SK-N-SH (cell line): Measurements from ENCODE around the gene FXR1. TPM values are rescaled to one million over a fixed set of nuclear protein-coding genes. Genes with fewer than 3 reads are reported as not detected.

Source experiments
- CTCF ChIA-PET: fragments of 300-600, 350-600 bp; formaldehyde crosslinking; extraction: SDS; loops from one replicate; lab custom pipeline; 2021; lab: Yijun Ruan, JAX
- POLR2A ChIA-PET: fragments of 350-600 bp; sonication (Branson Sonifier 250); formaldehyde crosslinking; extraction: SDS; loops from one replicate; lab custom pipeline; 2020; ENCODE audit warnings: antibody characterized with exemption, inconsistent platforms; lab: Yijun Ruan, JAX
- DNase-seq: peaks from one replicate; pipeline ENCODE4 v3.0.0; 2012
- H2AFZ ChIP-seq: fragments of 200-600 bp; sonication (generic); 2 replicates; pipeline ENCODE4 v1.8.1; 2016; ENCODE audit warnings: antibody characterized with exemption, mild to moderate bottlenecking, low read depth
- H3F3A ChIP-seq: fragments of 200-600 bp; sonication (generic); replicated peaks from 2 replicates; pipeline ENCODE3; 2016; ENCODE audit warnings: antibody characterized with exemption, mild to moderate bottlenecking; ENCODE audit not compliant: insufficient read depth
- H3K27ac ChIP-seq, 2 experiments: fragments of 200-500 bp in 1 of 2; fragments of 200-600 bp in 1 of 2; sonication (Bioruptor generic) in 1 of 2; sonication (generic), shearing (Covaris generic) in 1 of 2; 2 replicates each; pipeline versions ENCODE4 v1.5.1 to v1.6.1; 2014 to 2016; ENCODE audit warnings: low read depth in 2 of 2, inconsistent platforms in 1 of 2, low read length in 1 of 2, mild to moderate bottlenecking in 1 of 2, mixed read lengths in 1 of 2
- H3K27me3 ChIP-seq: fragments of 200-600 bp; sonication (generic), shearing (Covaris generic); 2 replicates; pipeline ENCODE4 v1.6.1; 2016; ENCODE audit warnings: mixed run types; ENCODE audit not compliant: insufficient read depth
- H3K36me3 ChIP-seq, 2 experiments: fragments of 200-500 bp in 1 of 2; fragments of 200-600 bp in 1 of 2; sonication (Bioruptor generic) in 1 of 2; sonication (generic) in 1 of 2; replicated peaks in 1 of 2; 2 replicates each; pipeline versions ENCODE3 to v1.5.1; 2014 to 2016; ENCODE audit warnings: low read length in 1 of 2, mild to moderate bottlenecking in 1 of 2; ENCODE audit not compliant: insufficient read depth in 2 of 2, control insufficient read depth in 1 of 2
- H3K4me1 ChIP-seq, 2 experiments: fragments of 200-500 bp in 1 of 2; fragments of 200-600 bp in 1 of 2; sonication (Bioruptor generic) in 1 of 2; sonication (generic), shearing (Covaris generic) in 1 of 2; 2 replicates each; pipeline versions ENCODE4 v1.5.1 to v1.6.1; 2014 to 2016; ENCODE audit warnings: low read depth in 1 of 2, low read length in 1 of 2, mixed run types in 1 of 2; ENCODE audit not compliant: insufficient read depth in 2 of 2, control insufficient read depth in 1 of 2
- H3K4me2 ChIP-seq: fragments of 200-600 bp; sonication (generic), shearing (Covaris generic); 2 replicates; pipeline ENCODE4 v1.6.1; 2017; ENCODE audit warnings: mixed run types
- H3K4me3 ChIP-seq, 2 experiments: fragments of 200-500 bp in 1 of 2; fragments of 200-600 bp in 1 of 2; sonication (Bioruptor generic) in 1 of 2; sonication (generic), shearing (Covaris generic) in 1 of 2; 2 replicates each; pipeline versions ENCODE4 v1.5.1 to v1.8.1; 2014 to 2016; ENCODE audit warnings: low read depth in 2 of 2, inconsistent platforms in 1 of 2, low read length in 1 of 2, mild to moderate bottlenecking in 1 of 2, mixed read lengths in 1 of 2, moderate library complexity in 1 of 2
- H3K79me2 ChIP-seq: fragments of 200-600 bp; sonication (generic); 2 replicates; pipeline ENCODE4 v1.8.1; 2017; ENCODE audit warnings: mild to moderate bottlenecking; ENCODE audit not compliant: insufficient read depth
- H3K9ac ChIP-seq: fragments of 200-600 bp; sonication (generic); 2 replicates; pipeline ENCODE4 v1.6.1; 2017; ENCODE audit warnings: mixed run types
- H3K9me2 ChIP-seq: fragments of 200-600 bp; sonication (generic); 2 replicates; pipeline ENCODE4 v1.6.1; 2017; ENCODE audit warnings: mixed run types
- H3K9me3 ChIP-seq: fragments of 200-600 bp; sonication (generic); 2 replicates; pipeline ENCODE4 v1.6.1; 2017; ENCODE audit warnings: mixed run types, mild to moderate bottlenecking, moderate library complexity
- H4K20me1 ChIP-seq: fragments of 200-600 bp; sonication (generic); 2 replicates; pipeline ENCODE4 v1.6.1; 2017; ENCODE audit warnings: mild to moderate bottlenecking, mixed run types; ENCODE audit not compliant: insufficient read depth
- EP300 ChIP-seq, 2 experiments: IDR thresholded peaks; 2 replicates each; pipeline versions ENCODE4 v1.4.0 to v1.6.1; 2012; ENCODE audit warnings: borderline replicate concordance in 1 of 2, low read depth in 1 of 2, low read length in 1 of 2
- FOSL2 ChIP-seq: IDR thresholded peaks from 2 replicates; pipeline ENCODE4 v1.4.0; 2012; ENCODE audit warnings: low read depth, mild to moderate bottlenecking, moderate library complexity, borderline replicate concordance
- FOXM1 ChIP-seq: IDR thresholded peaks from 2 replicates; pipeline ENCODE4 v1.4.0; 2012; ENCODE audit warnings: low read depth, mild to moderate bottlenecking
- GABPA ChIP-seq: IDR thresholded peaks from 2 replicates; pipeline ENCODE4 v1.4.0; 2012; ENCODE audit warnings: low read depth, mild to moderate bottlenecking
- GATA2 ChIP-seq: sonication (generic); formaldehyde crosslinking; IDR thresholded peaks from 2 replicates; pipeline ENCODE4 v1.5.0; 2020; ENCODE audit warnings: mild to moderate bottlenecking, missing genetic modification reagents
- MEF2A ChIP-seq: IDR thresholded peaks from 2 replicates; pipeline ENCODE4 v1.4.0; 2012; ENCODE audit warnings: low read depth, borderline replicate concordance
- NRF1 ChIP-seq: IDR thresholded peaks from 2 replicates; pipeline ENCODE4 v1.6.1; 2012; ENCODE audit warnings: low read depth, mild to moderate bottlenecking, low read length
- RCOR1 ChIP-seq: fragments of 150-350 bp; IDR thresholded peaks from 2 replicates; pipeline ENCODE4 v1.6.1; 2017; ENCODE audit warnings: antibody characterized with exemption, low read length
- RFX5 ChIP-seq: IDR thresholded peaks from 2 replicates; pipeline ENCODE4 v1.6.1; 2012; ENCODE audit warnings: mild to moderate bottlenecking, improper control_type of control experiment, low read length
- RXRA ChIP-seq: IDR thresholded peaks from 2 replicates; pipeline ENCODE4 v1.4.0; 2012; ENCODE audit warnings: low read depth, mild to moderate bottlenecking, borderline replicate concordance
- SIN3A ChIP-seq: IDR thresholded peaks from 2 replicates; pipeline ENCODE4 v1.6.1; 2012; ENCODE audit warnings: low read depth, mild to moderate bottlenecking, low read length, moderate library complexity, borderline replicate concordance
- SMC3 ChIP-seq: IDR thresholded peaks from 2 replicates; pipeline ENCODE4 v1.6.1; 2012; ENCODE audit warnings: low read depth, low read length, improper control_type of control experiment
- TAF1 ChIP-seq: IDR thresholded peaks from 2 replicates; pipeline ENCODE4 v1.6.1; 2012; ENCODE audit warnings: low read depth, mild to moderate bottlenecking, low read length, moderate library complexity, borderline replicate concordance
- TCF12 ChIP-seq: IDR thresholded peaks from 2 replicates; pipeline ENCODE4 v1.4.0; 2012
- TEAD4 ChIP-seq: IDR thresholded peaks from 2 replicates; pipeline ENCODE4 v1.4.0; 2012; ENCODE audit warnings: mild to moderate bottlenecking, borderline replicate concordance; ENCODE audit not compliant: insufficient read depth
- YY1 ChIP-seq: IDR thresholded peaks from 2 replicates; pipeline ENCODE4 v1.4.0; 2012; ENCODE audit warnings: low read depth, mild to moderate bottlenecking
- WGBS: methylation state at CpG from one replicate; pipeline ENCODE4 v1.1.6; 2017; ENCODE audit warnings: low lambda C conversion rate; 5-methylcytosine and 5-hydroxymethylcytosine counted together
- polyA plus RNA-seq, 3 experiments: library from polyadenylated mRNA; depleted of rRNA; stranded (reverse); fragments of >200 nt; gene quantifications; 2 replicates each; pipeline ENCODE4 v1.2.3, GENCODE V29; 2012
- TF ChIP-seq, protein P1 (sequence below): IDR thresholded peaks from 2 replicates; pipeline ENCODE4 v1.4.0; 2012; ENCODE audit warnings: low read depth, borderline replicate concordance
- TF ChIP-seq, protein P2 (sequence below): fragments of 150-350 bp; IDR thresholded peaks from 2 replicates; pipeline ENCODE4 v1.6.1; 2017; ENCODE audit warnings: antibody characterized with exemption, low read length, low read depth, borderline replicate concordance
- TF ChIP-seq, protein P3 (sequence below): fragments of 150-350 bp; IDR thresholded peaks from 2 replicates; pipeline ENCODE4 v1.6.1; 2016; ENCODE audit warnings: mild to moderate bottlenecking, low read depth, low read length
- TF ChIP-seq, protein P4 (sequence below): IDR thresholded peaks from 2 replicates; pipeline ENCODE4; 2012

The FXR1 gene
- polyA plus RNA-seq, 1 of the 3 experiments (the other 2 are of a cell fraction) = 114 TPM

DNA sequence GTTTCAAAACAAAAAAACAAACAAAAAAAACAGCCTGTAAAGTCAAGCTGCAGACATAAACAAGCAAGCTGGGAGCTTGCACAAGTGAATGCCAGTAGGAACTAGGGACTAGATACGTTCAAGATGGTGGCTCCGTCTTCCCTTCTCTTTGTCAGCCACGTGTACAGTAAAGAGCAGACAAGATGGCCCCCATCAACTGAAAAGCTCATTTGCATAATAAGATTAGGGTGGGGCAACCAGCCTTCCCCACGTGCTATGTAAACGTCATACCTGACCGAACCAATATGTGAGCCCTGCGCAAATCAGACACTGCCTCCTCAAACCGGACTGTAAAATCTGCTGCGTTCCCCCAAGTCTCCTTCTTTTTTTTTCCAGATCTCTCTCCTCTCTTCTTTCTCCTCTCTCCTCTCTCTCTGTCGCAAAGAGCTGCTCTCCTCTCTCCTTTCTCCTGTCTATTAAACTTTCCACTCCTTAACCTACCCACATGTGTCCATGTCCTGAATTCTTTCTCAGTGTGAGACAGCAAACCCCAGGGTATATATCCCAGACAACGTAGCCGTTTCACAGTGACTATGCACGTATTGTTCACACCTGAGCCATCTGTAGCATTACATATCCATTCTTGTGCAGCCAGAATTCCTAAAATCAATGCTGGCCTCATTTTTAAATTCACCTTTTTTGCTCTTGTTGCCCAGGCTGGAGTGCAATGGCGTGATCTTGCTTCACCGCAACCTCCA, 31.2 kb upstream of the FXR1 start:
- H4K20me1 ChIP-seq = no peaks in the 10 kb centered on the region
- no peaks in the 10 kb centered on the region for H3K9me3 ChIP-seq
- H2AFZ ChIP-seq = no peak overlapping the region
- no peak overlapping the region for H3K4me3 ChIP-seq
- H3K4me1 ChIP-seq = no peaks in the 10 kb centered on the region
- no peak overlapping the region for H3K4me2 ChIP-seq
- WGBS = 52% methylated on average over 15 of the region's 15 CpGs
- no peaks in the 10 kb centered on the region for H3F3A ChIP-seq
- TF ChIP-seq GATA2 (CRISPR knock-in tag) (no peak), NRF1 (no peak), TEAD4 (no peak), SMC3 (no peak), RCOR1 (no peak), SIN3A (no peak), TAF1 (no peak), YY1 (no peak), MEF2A (no peak), EP300 (IDR thresholded peaks at IDR 0.05; ENCODE audit: borderline replicate concordance in 1 of 2, low read depth in 1 of 2, low read length in 1 of 2) (no peak), FOSL2 (no peak), GABPA (no peak), TCF12 (no peak), RFX5 (no peak), RXRA (no peak), FOXM1 (no peak)
- TF ChIP-seq, protein P1, sequence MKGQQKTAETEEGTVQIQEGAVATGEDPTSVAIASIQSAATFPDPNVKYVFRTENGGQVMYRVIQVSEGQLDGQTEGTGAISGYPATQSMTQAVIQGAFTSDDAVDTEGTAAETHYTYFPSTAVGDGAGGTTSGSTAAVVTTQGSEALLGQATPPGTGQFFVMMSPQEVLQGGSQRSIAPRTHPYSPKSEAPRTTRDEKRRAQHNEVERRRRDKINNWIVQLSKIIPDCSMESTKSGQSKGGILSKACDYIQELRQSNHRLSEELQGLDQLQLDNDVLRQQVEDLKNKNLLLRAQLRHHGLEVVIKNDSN = no peak
- TF ChIP-seq, protein P2, sequence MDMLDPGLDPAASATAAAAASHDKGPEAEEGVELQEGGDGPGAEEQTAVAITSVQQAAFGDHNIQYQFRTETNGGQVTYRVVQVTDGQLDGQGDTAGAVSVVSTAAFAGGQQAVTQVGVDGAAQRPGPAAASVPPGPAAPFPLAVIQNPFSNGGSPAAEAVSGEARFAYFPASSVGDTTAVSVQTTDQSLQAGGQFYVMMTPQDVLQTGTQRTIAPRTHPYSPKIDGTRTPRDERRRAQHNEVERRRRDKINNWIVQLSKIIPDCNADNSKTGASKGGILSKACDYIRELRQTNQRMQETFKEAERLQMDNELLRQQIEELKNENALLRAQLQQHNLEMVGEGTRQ = no peak
- TF ChIP-seq, protein P3, sequence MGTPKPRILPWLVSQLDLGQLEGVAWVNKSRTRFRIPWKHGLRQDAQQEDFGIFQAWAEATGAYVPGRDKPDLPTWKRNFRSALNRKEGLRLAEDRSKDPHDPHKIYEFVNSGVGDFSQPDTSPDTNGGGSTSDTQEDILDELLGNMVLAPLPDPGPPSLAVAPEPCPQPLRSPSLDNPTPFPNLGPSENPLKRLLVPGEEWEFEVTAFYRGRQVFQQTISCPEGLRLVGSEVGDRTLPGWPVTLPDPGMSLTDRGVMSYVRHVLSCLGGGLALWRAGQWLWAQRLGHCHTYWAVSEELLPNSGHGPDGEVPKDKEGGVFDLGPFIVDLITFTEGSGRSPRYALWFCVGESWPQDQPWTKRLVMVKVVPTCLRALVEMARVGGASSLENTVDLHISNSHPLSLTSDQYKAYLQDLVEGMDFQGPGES = no peak
- TF ChIP-seq, protein P4, sequence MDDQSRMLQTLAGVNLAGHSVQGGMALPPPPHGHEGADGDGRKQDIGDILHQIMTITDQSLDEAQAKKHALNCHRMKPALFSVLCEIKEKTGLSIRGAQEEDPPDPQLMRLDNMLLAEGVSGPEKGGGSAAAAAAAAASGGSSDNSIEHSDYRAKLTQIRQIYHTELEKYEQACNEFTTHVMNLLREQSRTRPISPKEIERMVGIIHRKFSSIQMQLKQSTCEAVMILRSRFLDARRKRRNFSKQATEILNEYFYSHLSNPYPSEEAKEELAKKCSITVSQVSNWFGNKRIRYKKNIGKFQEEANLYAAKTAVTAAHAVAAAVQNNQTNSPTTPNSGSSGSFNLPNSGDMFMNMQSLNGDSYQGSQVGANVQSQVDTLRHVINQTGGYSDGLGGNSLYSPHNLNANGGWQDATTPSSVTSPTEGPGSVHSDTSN = no peak
- H3K79me2 ChIP-seq = no peaks in the 10 kb centered on the region
- H3K27ac ChIP-seq = no peak overlapping the region
- ChIA-PET CTCF (no interaction called here), POLR2A (no interaction called here)
- H3K9me2 ChIP-seq = no peaks in the 10 kb centered on the region
- H3K36me3 ChIP-seq = no peaks in the 10 kb centered on the region
- H3K27me3 ChIP-seq = no peaks in the 10 kb centered on the region
- H3K9ac ChIP-seq = no peak overlapping the region
- no peak for DNase-seq
